HepG2 (cell line): ENCODE data around the gene STOML2. TPM values are rescaled to one million over a fixed set of nuclear protein-coding genes. Genes with fewer than 3 reads are reported as not detected.

ENCODE experiments used
- BHLHE40 ChIP-seq: IDR thresholded peaks from 2 replicates; pipeline ENCODE4 v1.6.1; 2011; ENCODE audit warnings: low read length, improper control_type of control experiment
- ETV5 ChIP-seq: IDR thresholded peaks from 2 replicates; pipeline ENCODE4 v1.6.1; 2018; ENCODE audit warnings: missing biosample characterization, missing genetic modification reagents, inconsistent platforms, borderline replicate concordance
- HNRNPLL ChIP-seq: fragments of 200-400 bp; formaldehyde crosslinking; IDR thresholded peaks from 2 replicates; pipeline ENCODE4 v1.6.1; 2017; ENCODE audit warnings: mild to moderate bottlenecking, low read depth, low read length; ENCODE audit not compliant: poor library complexity, severe bottlenecking
- HOXA5 ChIP-seq: sonication (generic); formaldehyde crosslinking; IDR thresholded peaks from 2 replicates; pipeline ENCODE4 v1.4.0; 2020; ENCODE audit warnings: missing genetic modification reagents
- KAT8 ChIP-seq: IDR thresholded peaks from 2 replicates; pipeline ENCODE4 v1.6.1; 2016; ENCODE audit warnings: missing genetic modification reagents, missing compliant biosample characterization
- SAP130 ChIP-seq: IDR thresholded peaks from 2 replicates; pipeline ENCODE4 v1.6.1; 2016; ENCODE audit warnings: low read depth
- ZNF264 ChIP-seq: sonication (generic); formaldehyde crosslinking; IDR thresholded peaks from 2 replicates; pipeline ENCODE4 v1.4.0; 2020; ENCODE audit warnings: missing genetic modification reagents
- ZNF329 ChIP-seq: sonication (generic); formaldehyde crosslinking; IDR thresholded peaks from 2 replicates; pipeline ENCODE4 v1.9.0; 2021; ENCODE audit warnings: low read depth, mild to moderate bottlenecking, missing genetic modification reagents
- ZNF432 ChIP-seq: sonication (generic); formaldehyde crosslinking; IDR thresholded peaks from 2 replicates; pipeline ENCODE4 v1.5.0; 2020; ENCODE audit warnings: missing genetic modification reagents, mild to moderate bottlenecking, borderline replicate concordance
- ZNF713 ChIP-seq: sonication (generic); formaldehyde crosslinking; IDR thresholded peaks from 2 replicates; pipeline ENCODE4 v1.4.0; 2020; ENCODE audit warnings: mild to moderate bottlenecking, missing genetic modification reagents
- ZNF737 ChIP-seq: sonication (generic); formaldehyde crosslinking; IDR thresholded peaks from 2 replicates; pipeline ENCODE4 v1.5.0; 2020; ENCODE audit warnings: missing genetic modification reagents, mild to moderate bottlenecking, borderline replicate concordance
- polyA plus RNA-seq, 8 experiments: library from polyadenylated mRNA; depleted of rRNA in 3 of 8; stranded (reverse) in 7 of 8; unstranded in 1 of 8; fragments of >200 nt; fragmentation: Illumina TruSeq in 4 of 8; extraction: Trizol in 4 of 8; gene quantifications; 2 replicates each; pipeline versions ENCODE4 v1.2.1 to v1.2.3, GENCODE V29; 2011 to 2016; ENCODE audit warnings: low read depth in 4 of 8, missing spikeins in 1 of 8, mixed read lengths in 1 of 8; ENCODE audit not compliant: insufficient read depth in 1 of 8
- total RNA-seq, 5 experiments: library from RNA; depleted of rRNA; stranded (reverse); fragments of >200 nt; fragmentation: Illumina TruSeq; extraction: Trizol; gene quantifications; 2 replicates each; pipeline ENCODE4 v1.2.3, GENCODE V29; 2016; ENCODE audit warnings: low read depth in 1 of 5
- TF ChIP-seq, protein P1 (sequence below): sonication (generic); formaldehyde crosslinking; conservative IDR thresholded peaks from 2 replicates; pipeline ENCODE4 v1.8.1; 2023; ENCODE audit warnings: missing genetic modification reagents
- TF ChIP-seq, protein P2 (sequence below): sonication (generic); formaldehyde crosslinking; IDR thresholded peaks from 2 replicates; pipeline ENCODE4 v1.8.1; 2023; ENCODE audit warnings: missing genetic modification reagents, mild to moderate bottlenecking, borderline replicate concordance
- TF ChIP-seq, protein P3 (sequence below): sonication (generic); formaldehyde crosslinking; conservative IDR thresholded peaks from 2 replicates; pipeline ENCODE4 v1.4.0; 2020; ENCODE audit warnings: mild to moderate bottlenecking, missing genetic modification reagents, moderate library complexity
- TF ChIP-seq, protein P4 (sequence below): sonication (generic); formaldehyde crosslinking; IDR thresholded peaks from 2 replicates; pipeline ENCODE4 v1.4.0; 2020; ENCODE audit warnings: missing genetic modification reagents; ENCODE audit errors: not compliant biosample characterization
- TF ChIP-seq, protein P5 (sequence below): IDR thresholded peaks from 2 replicates; pipeline ENCODE4 v1.6.1; 2018; ENCODE audit warnings: missing genetic modification reagents
- TF ChIP-seq, protein P6 (sequence below): sonication (generic); formaldehyde crosslinking; IDR thresholded peaks from 2 replicates; pipeline ENCODE4 v1.4.0; 2020; ENCODE audit warnings: low read depth, missing genetic modification reagents

The STOML2 gene
- total and polyA plus RNA-seq, 2 of the 13 experiments (the other 11 are each of a cell fraction or from before 2014, with no cell fraction given): 245 to 250 TPM

DNA sequence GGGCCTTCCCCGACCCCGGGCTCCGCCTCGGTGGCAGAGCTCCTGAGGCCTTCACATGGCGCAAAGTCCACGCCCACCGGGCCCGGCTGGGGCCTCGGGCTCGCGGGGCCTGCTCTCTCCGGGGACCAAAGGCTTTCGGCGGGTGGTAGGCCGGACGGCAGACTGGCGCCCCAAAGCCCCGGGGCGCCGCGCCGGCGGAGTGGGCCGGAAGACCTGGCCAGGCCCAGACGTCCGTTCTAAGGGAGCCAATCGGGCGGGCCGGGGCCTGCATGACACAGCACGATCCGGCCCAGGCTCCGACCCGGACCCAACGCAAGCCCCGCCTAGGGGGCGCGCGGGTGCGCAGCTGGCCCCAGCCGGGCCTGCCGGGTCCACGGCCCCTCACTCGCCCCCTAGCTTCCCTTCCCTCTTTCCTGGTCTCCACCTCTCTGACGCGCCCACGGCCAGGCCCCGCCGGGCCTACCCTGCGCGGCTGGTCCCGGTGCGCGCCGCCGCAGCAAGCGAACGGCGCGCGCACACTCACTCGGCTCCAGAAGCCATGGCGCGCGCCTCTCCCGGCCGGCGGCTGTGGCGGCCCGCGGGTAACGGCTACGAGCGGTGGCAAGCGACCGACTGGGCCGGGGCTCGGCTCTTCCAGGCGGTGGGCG lies 31.0 kb downstream of the STOML2 start (continued):
- TF ChIP-seq, protein P1, sequence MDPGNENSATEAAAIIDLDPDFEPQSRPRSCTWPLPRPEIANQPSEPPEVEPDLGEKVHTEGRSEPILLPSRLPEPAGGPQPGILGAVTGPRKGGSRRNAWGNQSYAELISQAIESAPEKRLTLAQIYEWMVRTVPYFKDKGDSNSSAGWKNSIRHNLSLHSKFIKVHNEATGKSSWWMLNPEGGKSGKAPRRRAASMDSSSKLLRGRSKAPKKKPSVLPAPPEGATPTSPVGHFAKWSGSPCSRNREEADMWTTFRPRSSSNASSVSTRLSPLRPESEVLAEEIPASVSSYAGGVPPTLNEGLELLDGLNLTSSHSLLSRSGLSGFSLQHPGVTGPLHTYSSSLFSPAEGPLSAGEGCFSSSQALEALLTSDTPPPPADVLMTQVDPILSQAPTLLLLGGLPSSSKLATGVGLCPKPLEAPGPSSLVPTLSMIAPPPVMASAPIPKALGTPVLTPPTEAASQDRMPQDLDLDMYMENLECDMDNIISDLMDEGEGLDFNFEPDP (CRISPR knock-in tag): no peak
- TF ChIP-seq ZNF432 (CRISPR knock-in tag) (no peak), BHLHE40 (no peak), HOXA5 (CRISPR knock-in tag) (no peak; the same call in 1 of the 2 replicates), HNRNPLL (peak; percentile 86), ZNF264 (CRISPR knock-in tag) (no peak), ETV5 (CRISPR knock-in tag) (peak; percentile 54; the same call in 1 of the 2 replicates), ZNF737 (no peak), ZNF713 (CRISPR knock-in tag) (no peak), SAP130 (CRISPR knock-in tag) (peak; percentile 81), ZNF329 (CRISPR knock-in tag) (peak; percentile 66; the same call in 1 of the 2 replicates), KAT8 (CRISPR knock-in tag) (peak; percentile 20; the same call in 1 of the 2 replicates)
- TF ChIP-seq, protein P2, sequence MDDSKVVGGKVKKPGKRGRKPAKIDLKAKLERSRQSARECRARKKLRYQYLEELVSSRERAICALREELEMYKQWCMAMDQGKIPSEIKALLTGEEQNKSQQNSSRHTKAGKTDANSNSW (CRISPR knock-in tag): no peak
- TF ChIP-seq, protein P3, sequence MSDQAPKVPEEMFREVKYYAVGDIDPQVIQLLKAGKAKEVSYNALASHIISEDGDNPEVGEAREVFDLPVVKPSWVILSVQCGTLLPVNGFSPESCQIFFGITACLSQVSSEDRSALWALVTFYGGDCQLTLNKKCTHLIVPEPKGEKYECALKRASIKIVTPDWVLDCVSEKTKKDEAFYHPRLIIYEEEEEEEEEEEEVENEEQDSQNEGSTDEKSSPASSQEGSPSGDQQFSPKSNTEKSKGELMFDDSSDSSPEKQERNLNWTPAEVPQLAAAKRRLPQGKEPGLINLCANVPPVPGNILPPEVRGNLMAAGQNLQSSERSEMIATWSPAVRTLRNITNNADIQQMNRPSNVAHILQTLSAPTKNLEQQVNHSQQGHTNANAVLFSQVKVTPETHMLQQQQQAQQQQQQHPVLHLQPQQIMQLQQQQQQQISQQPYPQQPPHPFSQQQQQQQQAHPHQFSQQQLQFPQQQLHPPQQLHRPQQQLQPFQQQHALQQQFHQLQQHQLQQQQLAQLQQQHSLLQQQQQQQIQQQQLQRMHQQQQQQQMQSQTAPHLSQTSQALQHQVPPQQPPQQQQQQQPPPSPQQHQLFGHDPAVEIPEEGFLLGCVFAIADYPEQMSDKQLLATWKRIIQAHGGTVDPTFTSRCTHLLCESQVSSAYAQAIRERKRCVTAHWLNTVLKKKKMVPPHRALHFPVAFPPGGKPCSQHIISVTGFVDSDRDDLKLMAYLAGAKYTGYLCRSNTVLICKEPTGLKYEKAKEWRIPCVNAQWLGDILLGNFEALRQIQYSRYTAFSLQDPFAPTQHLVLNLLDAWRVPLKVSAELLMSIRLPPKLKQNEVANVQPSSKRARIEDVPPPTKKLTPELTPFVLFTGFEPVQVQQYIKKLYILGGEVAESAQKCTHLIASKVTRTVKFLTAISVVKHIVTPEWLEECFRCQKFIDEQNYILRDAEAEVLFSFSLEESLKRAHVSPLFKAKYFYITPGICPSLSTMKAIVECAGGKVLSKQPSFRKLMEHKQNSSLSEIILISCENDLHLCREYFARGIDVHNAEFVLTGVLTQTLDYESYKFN (CRISPR knock-in tag): peak; percentile 60
- TF ChIP-seq, protein P4, sequence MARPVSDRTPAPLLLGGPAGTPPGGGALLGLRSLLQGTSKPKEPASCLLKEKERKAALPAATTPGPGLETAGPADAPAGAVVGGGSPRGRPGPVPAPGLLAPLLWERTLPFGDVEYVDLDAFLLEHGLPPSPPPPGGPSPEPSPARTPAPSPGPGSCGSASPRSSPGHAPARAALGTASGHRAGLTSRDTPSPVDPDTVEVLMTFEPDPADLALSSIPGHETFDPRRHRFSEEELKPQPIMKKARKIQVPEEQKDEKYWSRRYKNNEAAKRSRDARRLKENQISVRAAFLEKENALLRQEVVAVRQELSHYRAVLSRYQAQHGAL (CRISPR knock-in tag): no peak
- TF ChIP-seq, protein P5, sequence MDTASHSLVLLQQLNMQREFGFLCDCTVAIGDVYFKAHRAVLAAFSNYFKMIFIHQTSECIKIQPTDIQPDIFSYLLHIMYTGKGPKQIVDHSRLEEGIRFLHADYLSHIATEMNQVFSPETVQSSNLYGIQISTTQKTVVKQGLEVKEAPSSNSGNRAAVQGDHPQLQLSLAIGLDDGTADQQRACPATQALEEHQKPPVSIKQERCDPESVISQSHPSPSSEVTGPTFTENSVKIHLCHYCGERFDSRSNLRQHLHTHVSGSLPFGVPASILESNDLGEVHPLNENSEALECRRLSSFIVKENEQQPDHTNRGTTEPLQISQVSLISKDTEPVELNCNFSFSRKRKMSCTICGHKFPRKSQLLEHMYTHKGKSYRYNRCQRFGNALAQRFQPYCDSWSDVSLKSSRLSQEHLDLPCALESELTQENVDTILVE (CRISPR knock-in tag): peak; percentile 82; the same call in 1 of the 2 replicates
- TF ChIP-seq, protein P6, sequence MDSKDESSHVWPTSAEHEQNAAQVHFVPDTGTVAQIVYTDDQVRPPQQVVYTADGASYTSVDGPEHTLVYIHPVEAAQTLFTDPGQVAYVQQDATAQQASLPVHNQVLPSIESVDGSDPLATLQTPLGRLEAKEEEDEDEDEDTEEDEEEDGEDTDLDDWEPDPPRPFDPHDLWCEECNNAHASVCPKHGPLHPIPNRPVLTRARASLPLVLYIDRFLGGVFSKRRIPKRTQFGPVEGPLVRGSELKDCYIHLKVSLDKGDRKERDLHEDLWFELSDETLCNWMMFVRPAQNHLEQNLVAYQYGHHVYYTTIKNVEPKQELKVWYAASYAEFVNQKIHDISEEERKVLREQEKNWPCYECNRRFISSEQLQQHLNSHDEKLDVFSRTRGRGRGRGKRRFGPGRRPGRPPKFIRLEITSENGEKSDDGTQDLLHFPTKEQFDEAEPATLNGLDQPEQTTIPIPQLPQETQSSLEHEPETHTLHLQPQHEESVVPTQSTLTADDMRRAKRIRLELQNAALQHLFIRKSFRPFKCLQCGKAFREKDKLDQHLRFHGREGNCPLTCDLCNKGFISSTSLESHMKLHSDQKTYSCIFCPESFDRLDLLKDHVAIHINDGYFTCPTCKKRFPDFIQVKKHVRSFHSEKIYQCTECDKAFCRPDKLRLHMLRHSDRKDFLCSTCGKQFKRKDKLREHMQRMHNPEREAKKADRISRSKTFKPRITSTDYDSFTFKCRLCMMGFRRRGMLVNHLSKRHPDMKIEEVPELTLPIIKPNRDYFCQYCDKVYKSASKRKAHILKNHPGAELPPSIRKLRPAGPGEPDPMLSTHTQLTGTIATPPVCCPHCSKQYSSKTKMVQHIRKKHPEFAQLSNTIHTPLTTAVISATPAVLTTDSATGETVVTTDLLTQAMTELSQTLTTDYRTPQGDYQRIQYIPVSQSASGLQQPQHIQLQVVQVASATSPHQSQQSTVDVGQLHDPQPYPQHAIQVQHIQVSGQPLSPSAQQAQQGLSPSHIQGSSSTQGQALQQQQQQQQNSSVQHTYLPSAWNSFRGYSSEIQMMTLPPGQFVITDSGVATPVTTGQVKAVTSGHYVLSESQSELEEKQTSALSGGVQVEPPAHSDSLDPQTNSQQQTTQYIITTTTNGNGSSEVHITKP (CRISPR knock-in tag): no peak
